Raji (cell line): ENCODE results near the gene CXCR2.

Source experiments
- POLR2A ChIP-seq: IDR thresholded peaks from 2 replicates; pipeline ENCODE4 v1.6.1; 2011; ENCODE audit warnings: low read depth, low read length, control low read depth; ENCODE audit not compliant: insufficient read depth

The CXCR2 gene

GRCh38 chr2:218168016-218168415, 42.2 kb downstream of the CXCR2 start:
- TF ChIP-seq POLR2A, result no peak

- TF ChIP-seq POLR2A, result no peak
These were observed 43.0 kb downstream of the CXCR2 start for GRCh38 chr2:218168635-218169462.

- TF ChIP-seq POLR2A, result no peak
These were observed 44.1 kb downstream of the CXCR2 start for GRCh38 chr2:218169757-218170546.

- no peak for TF ChIP-seq POLR2A
These were observed 47.0 kb downstream of the CXCR2 start for GRCh38 chr2:218172845-218173244.

- no peak for TF ChIP-seq POLR2A
These were observed 54.0 kb downstream of the CXCR2 start for GRCh38 chr2:218179782-218180181.

GRCh38 chr2:218180467-218181114, 54.8 kb downstream of the CXCR2 start:
- TF ChIP-seq POLR2A, result no peak

- TF ChIP-seq POLR2A, result no peak
These were observed 58.5 kb downstream of the CXCR2 start for GRCh38 chr2:218184331-218184730.

GRCh38 chr2:218186355-218186766, 60.5 kb downstream of the CXCR2 start:
- TF ChIP-seq POLR2A, result no peak
